Dendritic cell treated with granulocyte-macrophage colony-stimulating factor and Interleukin-4, amounts not matched to agents 40 ng/mL and 50 ng/mL, for 4 days (primary cell): Measurements from ENCODE around the gene PRR30.

Experiments
- H3K27ac Mint-ChIP-seq: one replicate; pipeline ENCODE4 v1.8.0; 2022; ENCODE audit warnings: mild to moderate bottlenecking, mixed read lengths
- H3K27me3 Mint-ChIP-seq: one replicate; pipeline ENCODE4 v1.8.0; 2022; ENCODE audit warnings: mild to moderate bottlenecking, mixed read lengths
- H3K36me3 Mint-ChIP-seq: one replicate; pipeline ENCODE4 v1.8.0; 2022; ENCODE audit warnings: low read depth, mixed read lengths
- H3K4me1 Mint-ChIP-seq: one replicate; pipeline ENCODE4 v1.8.0; 2022; ENCODE audit warnings: low read depth, mixed read lengths
- H3K4me3 Mint-ChIP-seq: one replicate; pipeline ENCODE4 v1.8.0; 2022; ENCODE audit warnings: mild to moderate bottlenecking, moderate library complexity, mixed read lengths
- H3K9me3 Mint-ChIP-seq: one replicate; pipeline ENCODE4 v1.8.0; 2022; ENCODE audit warnings: mixed read lengths
- intact Hi-C: fragments of 100-400 bp; cut with micrococcal nuclease; formaldehyde crosslinking; loops from one replicate; pipeline ENCODE4 v1.15.0; 2022

The PRR30 gene

DNA sequence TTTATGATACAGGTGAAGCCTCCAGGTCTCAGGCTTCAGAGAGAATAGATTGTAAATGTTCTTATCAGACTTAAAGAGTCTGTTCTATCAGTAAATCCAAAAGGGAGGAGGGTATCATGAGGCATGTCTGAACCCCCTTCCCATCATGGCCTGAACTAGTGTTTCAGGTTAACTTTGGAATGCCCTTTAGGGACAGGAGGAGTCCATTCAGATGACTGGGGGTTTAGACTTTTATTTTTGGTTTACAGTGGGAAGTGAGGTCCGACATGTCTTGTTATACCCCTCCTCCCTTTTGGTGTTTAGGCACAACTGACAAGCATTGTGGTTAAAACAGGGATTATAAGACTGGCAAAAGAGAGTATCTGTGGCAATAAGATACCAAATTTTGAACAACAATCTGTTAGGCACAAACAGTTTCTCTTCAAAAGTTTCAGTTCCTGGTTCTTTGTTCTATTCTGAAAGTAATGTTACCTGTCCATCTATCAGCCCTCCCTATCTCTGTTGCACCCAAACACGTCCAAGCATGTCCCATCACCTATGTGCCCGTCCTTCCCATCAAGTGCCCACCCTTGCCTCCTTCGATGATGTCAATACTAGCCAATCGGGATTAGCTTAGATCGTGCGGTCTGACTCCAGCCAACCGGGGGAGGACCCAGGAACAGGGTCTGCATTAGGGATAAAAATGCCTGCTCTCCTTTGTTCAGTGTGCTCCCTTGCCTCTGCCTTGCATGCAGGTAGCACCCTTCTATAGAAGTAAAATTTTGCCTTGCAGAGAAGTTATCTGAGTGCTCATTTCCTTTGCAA is 26.0 kb upstream of the PRR30 start:
- Mint-ChIP-seq H3K4me1 (peaks cover 2% of the 10 kb centered on the region), H3K4me3 (no peak overlapping the region), H3K36me3 (no peaks in the 10 kb centered on the region), H3K27ac (no peak overlapping the region), H3K9me3 (no peaks in the 10 kb centered on the region), H3K27me3 (peaks cover 3% of the 10 kb centered on the region)
- intact Hi-C loops = no loop called here

DNA sequence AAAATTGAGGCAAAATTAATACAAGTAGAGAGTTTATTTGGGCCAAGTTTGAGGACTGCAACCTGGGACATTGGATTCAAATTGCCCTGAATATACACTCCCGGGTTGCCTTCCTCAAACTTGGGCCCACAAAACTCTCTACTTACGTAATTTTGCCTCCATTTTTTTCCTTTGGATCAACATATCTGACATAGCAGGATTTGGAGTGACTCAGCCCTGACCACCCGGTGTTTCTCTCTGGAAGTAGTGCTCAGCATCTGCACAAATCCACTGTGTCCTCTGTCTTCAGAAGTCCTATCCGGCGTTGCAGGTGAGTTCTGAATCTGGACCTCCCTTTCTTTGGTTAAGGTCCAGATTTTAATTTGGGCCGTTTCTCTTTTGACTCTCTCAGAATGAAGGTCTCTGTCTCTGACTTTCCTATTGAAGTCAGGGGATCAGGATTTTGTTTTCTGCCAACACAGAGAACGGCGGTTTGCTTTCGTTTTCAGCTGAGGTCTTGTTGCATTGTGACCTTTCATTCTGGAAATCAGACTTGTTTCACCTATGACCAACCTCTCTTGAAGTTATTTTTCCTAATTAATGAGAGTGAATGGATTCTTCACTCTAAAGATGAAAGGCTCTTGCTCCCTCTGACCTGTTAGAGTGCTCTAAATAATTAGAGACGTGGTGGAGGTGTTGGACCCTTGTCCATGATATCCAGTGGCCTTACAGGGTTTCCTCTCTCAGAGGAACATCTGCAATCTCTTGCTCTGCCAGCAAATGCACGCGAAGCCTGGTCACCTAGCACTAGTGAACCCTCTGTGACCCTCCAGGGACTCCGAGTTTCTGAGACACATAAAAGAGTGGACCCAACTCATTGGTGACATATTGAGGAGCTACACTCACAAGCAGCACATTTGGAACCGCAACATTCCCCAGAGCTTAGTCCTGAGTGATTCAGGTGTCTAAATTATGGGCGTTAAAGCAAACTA is 23.2 kb upstream of the PRR30 start:
- H3K27me3 Mint-ChIP-seq = no peaks in the 10 kb centered on the region
- H3K9me3 Mint-ChIP-seq = no peaks in the 10 kb centered on the region
- H3K36me3 Mint-ChIP-seq = no peaks in the 10 kb centered on the region
- H3K4me1 Mint-ChIP-seq = no peaks in the 10 kb centered on the region
- no peak overlapping the region for H3K4me3 Mint-ChIP-seq
- H3K27ac Mint-ChIP-seq = no peak overlapping the region
- intact Hi-C loops = no loop called here

DNA sequence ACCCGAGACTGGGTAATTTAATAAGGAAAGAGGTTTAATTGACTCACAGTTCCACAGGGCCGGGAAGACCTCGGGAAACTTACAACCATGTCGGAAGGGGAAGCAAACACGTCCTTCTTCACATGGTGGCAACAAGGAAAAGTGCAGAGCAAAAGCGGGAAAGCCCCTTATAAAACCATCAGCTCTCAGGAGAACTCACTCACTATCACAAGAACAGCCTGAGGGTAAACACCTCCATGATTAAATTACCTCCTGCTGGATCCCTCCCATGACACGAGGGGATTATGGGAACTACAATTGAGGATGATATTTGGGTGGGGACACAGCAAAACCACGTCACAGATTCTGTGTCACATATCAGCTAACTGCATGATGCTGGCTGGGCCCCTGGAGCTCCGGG is 21.0 kb upstream of the PRR30 start:
- H3K27ac Mint-ChIP-seq = no peak overlapping the region

DNA sequence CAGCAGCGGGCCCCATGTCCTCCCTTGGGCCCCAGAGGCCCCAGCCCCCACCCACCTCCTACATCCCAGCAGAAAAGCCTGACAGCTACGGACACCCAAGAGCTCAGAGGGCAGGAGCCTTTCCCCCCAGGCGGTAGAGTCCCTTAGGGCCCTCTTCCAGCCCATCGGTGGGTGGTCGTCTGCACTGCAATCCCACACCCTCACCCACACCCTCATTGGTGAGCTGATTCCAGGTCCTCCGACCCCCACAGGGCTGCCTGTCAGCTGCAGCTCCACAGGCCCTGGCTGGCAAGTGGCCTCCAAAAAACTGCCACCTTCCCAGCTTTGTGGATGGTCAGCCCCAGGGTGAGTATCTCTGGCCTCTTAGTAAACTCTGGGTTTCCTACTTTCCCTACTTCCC is 20.1 kb upstream of the PRR30 start:
- intact Hi-C loops = no loop called here
- Mint-ChIP-seq H3K27me3 (no peaks in the 10 kb centered on the region), H3K4me3 (no peak overlapping the region), H3K27ac (no peak overlapping the region), H3K36me3 (no peaks in the 10 kb centered on the region), H3K9me3 (no peaks in the 10 kb centered on the region), H3K4me1 (peaks cover 5% of the 10 kb centered on the region)

More for the DNA sequence above, 21.0 kb upstream of the PRR30 start:
- Mint-ChIP-seq H3K27me3 (no peaks in the 10 kb centered on the region), H3K4me1 (peaks cover 5% of the 10 kb centered on the region), H3K36me3 (no peaks in the 10 kb centered on the region), H3K9me3 (no peaks in the 10 kb centered on the region), H3K4me3 (no peak overlapping the region)
- intact Hi-C loops = no loop called here

DNA sequence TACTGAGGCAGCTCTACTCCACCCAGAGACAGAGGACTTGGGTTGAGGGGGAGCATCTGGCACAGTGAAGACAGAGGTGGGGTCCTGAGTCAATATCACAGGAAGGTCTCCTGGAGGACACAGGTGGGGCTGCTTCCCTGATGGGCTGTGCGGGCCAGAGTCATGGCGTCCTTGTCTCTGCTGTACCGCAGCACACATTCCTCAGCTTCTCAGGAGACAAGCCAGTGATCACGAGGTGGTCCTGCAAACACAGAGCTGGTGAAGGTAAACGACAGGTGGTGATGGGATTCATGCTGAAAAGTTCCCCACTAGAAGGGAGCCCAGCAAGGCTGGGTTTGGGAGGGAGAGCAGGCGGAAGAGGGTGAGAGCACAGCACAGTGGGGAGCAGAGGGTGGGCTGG is 19.3 kb upstream of the PRR30 start:
- no peak overlapping the region for H3K27ac Mint-ChIP-seq
- intact Hi-C loops = no loop called here

DNA sequence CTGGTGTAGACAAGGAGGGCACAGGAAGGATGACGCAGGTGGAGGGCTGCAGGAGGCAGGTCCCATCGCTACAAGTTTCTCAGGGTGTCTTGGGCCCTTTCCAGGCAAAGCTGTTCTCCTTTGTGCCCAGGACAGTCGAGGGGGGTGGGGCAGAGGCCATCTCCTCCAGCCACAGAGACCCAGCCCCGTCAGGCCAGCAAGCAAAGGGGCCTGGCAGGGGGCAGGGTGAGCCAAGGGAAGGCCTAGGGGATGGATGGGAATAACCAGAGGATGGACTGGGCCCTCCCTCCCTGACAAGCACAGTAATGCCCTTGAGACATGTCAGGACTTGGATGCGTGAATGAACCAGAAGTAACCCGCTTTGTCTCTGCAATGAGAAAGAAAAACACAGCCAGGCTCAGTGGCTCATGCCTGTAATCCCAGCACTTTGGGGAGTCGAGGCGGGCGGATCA is 15.9 kb upstream of the PRR30 start:
- intact Hi-C loops = no loop called here
- H3K4me1 Mint-ChIP-seq = peaks cover 12% of the 10 kb centered on the region

More for the DNA sequence above, 19.3 kb upstream of the PRR30 start:
- H3K9me3 Mint-ChIP-seq = no peaks in the 10 kb centered on the region
- H3K27me3 Mint-ChIP-seq = no peaks in the 10 kb centered on the region
- H3K4me1 Mint-ChIP-seq = peaks cover 5% of the 10 kb centered on the region
- no peak overlapping the region for H3K4me3 Mint-ChIP-seq
- H3K36me3 Mint-ChIP-seq = no peaks in the 10 kb centered on the region

DNA sequence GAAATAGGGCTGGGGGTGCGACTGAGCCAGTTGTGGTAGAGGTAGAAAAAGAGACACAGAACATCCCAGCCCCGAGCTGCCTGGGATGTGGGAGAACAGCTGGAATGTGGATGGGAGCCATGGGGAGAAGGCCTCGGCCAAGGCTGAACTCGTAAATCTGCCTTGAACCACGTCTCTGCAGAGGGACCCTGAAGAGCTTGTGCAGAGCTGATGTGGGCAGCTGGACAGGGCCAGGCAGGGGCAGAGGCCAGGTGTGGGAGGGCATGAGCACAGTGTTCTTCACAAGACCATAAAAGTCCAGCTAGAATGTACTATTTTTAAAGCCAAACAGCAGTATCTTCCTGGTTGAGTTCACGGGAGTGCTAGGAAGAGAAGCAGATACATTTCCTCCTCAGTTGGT is 15.3 kb upstream of the PRR30 start:
- H3K36me3 Mint-ChIP-seq = no peaks in the 10 kb centered on the region
- H3K4me1 Mint-ChIP-seq = peaks cover 12% of the 10 kb centered on the region
- intact Hi-C loops = no loop called here
- no peak overlapping the region for H3K27ac Mint-ChIP-seq
- H3K9me3 Mint-ChIP-seq = no peaks in the 10 kb centered on the region
- no peak overlapping the region for H3K4me3 Mint-ChIP-seq
- peaks cover 1% of the 10 kb centered on the region for H3K27me3 Mint-ChIP-seq

More for the DNA sequence above, 15.9 kb upstream of the PRR30 start:
- H3K9me3 Mint-ChIP-seq = no peaks in the 10 kb centered on the region
- no peak overlapping the region for H3K4me3 Mint-ChIP-seq
- H3K27ac Mint-ChIP-seq = no peak overlapping the region
- peaks cover 1% of the 10 kb centered on the region for H3K27me3 Mint-ChIP-seq
- H3K36me3 Mint-ChIP-seq = no peaks in the 10 kb centered on the region

DNA sequence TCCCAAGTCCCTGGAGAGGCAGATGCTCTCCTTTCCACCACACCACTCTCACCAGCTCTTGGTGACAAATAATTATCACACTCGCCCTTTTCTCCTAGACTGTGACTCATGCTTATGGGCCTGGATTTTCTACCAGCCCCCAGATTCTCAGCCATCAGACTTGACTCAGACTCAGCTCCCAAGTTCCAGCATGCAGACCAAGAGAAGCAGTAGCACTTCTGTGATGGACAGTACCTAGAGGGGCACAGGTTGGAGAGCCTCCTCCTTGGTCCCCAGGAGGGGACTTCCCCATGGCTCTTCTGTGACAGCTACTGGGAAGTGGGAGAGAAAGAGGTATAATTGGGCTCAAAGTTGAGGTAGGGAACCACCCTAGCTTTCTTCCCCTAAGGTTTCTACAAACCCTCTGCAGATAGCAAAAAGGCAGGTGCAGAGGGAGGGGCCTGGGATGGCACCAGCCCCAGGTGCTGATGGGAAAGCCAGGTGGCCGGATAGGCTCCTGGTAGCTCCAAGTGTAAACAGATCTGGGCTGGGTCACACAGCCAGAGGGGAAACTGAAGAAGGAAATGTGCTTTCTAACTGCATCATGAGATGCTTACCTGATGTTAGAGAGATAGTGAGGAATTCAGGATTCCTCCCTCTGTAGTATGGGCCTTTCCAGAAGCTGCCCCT is 13.7 kb upstream of the PRR30 start:
- Mint-ChIP-seq H3K4me3 (no peak overlapping the region), H3K27ac (no peak overlapping the region), H3K4me1 (peaks cover 12% of the 10 kb centered on the region), H3K27me3 (peaks cover 3% of the 10 kb centered on the region), H3K36me3 (no peaks in the 10 kb centered on the region), H3K9me3 (no peaks in the 10 kb centered on the region)
- intact Hi-C loops = no loop called here

DNA sequence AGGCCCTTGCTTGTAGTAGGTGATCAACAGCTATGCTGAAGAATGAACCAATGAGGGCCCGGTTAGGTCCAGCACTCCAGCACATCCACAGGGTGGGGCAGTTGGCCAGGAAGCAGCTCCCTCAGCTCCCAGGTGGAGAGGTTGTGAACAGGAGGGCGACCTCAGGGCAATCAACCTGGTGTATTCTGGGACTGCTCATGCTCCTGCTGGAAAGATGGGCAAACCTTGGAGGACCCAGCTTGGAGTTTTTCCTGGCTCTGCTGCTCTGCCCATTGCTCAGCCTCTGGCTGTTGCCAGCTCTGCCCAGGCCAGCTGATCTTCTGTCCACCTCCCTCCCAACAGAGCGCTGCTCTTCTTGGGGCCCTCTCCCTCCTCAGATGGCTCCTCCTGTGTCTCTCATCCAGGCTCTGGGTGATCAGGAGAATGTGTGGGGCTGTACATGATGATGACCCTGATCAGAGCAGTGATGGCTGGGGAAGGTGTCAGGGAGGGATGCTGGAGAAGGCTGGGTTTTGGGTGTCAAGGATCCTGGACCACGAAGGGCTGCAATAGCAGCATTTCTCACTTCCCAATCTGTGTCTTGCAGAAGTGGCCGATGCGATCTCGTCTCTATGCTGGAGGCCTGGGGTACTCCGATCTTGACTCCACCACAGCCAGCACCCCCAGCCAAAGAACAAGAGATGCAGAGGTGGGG is 13.0 kb upstream of the PRR30 start:
- no peaks in the 10 kb centered on the region for H3K36me3 Mint-ChIP-seq
- no peaks in the 10 kb centered on the region for H3K9me3 Mint-ChIP-seq
- no peak overlapping the region for H3K4me3 Mint-ChIP-seq
- peaks cover 3% of the 10 kb centered on the region for H3K27me3 Mint-ChIP-seq
- no peak overlapping the region for H3K27ac Mint-ChIP-seq
- peaks cover 12% of the 10 kb centered on the region for H3K4me1 Mint-ChIP-seq
- intact Hi-C loops = no loop called here

DNA sequence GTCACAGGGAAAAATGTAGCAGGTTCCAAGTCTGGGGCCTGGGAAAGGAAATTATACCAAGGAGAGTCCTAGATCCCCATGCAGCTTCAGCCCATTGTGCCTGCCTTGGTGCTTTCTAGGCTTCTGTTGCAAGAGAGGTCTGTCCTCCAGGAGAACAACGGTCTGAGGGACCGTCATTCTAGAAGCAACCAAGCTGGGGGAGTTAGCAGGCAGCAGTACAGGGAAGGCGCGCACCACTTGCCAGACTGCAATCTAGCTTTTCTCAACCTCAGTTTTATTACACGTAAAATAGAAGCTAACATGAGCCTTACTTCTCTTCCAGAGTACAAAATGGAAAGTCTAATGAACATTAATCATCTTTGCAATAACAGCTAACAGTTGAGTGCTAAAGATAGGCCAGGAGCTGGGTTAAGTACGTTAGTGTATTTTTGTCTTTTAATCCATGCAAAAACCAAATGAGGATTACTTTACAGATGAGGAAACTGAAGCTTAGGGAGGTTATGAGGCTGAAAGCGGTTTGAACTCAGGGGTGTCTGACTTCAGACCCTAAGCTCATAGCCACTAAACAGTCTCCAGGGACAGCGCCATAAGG is 11.5 kb upstream of the PRR30 start:
- Mint-ChIP-seq H3K4me1 (peaks cover 6% of the 10 kb centered on the region), H3K27me3 (peaks cover 3% of the 10 kb centered on the region), H3K4me3 (no peak overlapping the region), H3K36me3 (no peaks in the 10 kb centered on the region), H3K27ac (no peak overlapping the region), H3K9me3 (no peaks in the 10 kb centered on the region)
- intact Hi-C loops = no loop called here

DNA sequence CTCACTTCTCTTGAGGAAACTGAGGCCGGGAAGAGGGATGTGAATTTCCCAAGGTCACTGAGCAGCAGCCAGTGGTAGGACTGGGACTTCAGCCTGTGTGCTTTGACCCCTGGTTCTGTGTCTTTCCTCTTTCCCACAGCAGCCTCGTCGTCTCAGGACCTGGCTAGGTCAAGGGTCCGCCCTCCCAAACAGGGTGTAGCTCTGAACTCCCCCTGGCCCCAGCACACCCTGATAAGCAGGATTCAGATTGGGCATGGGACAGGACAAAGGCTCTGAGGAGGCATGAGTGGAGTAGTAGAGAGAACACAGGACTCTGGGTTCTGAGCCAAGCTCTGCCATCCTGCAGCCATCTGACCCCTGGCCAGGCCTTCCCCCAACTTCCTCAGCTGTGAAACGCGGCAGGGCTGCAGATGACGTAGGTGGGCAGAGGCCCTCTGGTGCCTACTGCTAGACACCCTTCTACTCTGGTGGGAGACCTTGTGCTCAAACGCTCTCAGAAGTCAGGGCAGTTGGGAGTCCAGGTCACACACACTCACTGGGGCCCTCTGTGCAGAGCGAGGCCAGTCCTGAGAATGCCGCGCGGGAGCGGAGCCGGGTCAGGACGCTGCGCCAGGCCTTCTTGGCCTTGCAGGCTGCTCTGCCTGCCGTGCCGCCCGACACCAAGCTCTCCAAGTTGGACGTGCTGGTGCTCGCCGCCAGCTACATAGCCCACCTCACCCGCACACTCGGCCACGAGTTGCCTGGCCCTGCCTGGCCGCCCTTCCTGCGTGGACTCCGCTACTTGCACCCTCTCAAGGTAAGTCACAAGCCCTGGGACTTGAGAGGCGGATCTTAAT is 10.6 kb upstream of the PRR30 start:
- Mint-ChIP-seq H3K9me3 (no peaks in the 10 kb centered on the region), H3K36me3 (no peaks in the 10 kb centered on the region), H3K4me1 (peaks cover 6% of the 10 kb centered on the region), H3K27me3 (peaks cover 3% of the 10 kb centered on the region), H3K4me3 (no peak overlapping the region), H3K27ac (no peak overlapping the region)
- intact Hi-C loops = no loop called here

DNA sequence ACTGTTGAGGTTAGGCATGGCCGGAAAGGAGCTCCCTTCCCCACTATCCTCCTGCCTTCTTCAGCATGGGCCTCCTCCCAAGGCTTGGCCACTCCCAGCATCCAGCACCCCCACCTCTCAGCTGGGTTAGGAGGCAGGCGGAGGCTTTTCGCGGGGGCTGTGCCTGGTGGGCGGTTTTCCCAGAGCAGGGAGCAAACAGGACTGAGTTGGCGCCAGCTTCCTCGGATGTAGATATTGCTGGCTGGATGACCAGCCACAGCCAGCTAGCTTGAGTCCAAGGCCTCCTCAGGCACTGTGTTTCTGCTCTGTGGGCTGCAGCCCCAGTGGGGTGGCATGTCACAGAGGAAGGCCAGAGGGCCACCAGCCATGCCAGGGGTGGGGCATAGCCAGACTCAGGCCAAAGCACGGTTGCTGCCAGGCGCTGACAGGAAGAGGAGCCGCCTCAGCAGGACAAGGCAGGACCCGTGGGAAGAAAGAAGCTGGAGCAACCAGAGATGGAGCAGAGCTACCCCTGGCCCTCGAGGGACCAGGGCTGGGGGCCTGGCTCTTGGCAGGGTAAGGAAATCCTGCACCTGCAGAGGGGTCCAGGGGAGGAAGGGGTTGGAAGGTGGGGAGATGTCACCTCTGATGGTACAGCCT is 9.7 kb upstream of the PRR30 start, which contains the start of gene TCF23:
Gene TCF23, plus strand, starts transcription at position 204 of the 639 bp plus-strand sequence. Its CDS starts 130 bp downstream, at position 334.
- Mint-ChIP-seq H3K36me3 (no peaks in the 10 kb centered on the region), H3K27ac (no peak within 1 kb of the TSS), H3K9me3 (no peaks in the 10 kb centered on the region), H3K4me1 (peaks cover 6% of the 10 kb centered on the region), H3K4me3 (no peak within 1 kb of the TSS), H3K27me3 (peaks cover 9% of the 10 kb centered on the region)
- intact Hi-C loops = no loop called here
